Neural progenitor cell (in vitro differentiated cells): Measurements from ENCODE around the gene OR6M1.

ENCODE experiments used
- CTCF ChIP-seq: fragments of 200-600 bp; sonication (generic); IDR thresholded peaks from 2 replicates; pipeline ENCODE4 v1.5.1; 2017; ENCODE audit warnings: antibody characterized with exemption, mild to moderate bottlenecking
- EZH2 ChIP-seq: fragments of 200-600 bp; sonication (generic); IDR thresholded peaks from 2 replicates; pipeline ENCODE4 v1.6.1; 2017; ENCODE audit warnings: antibody characterized with exemption, mild to moderate bottlenecking, moderate library complexity
- EZH2phosphoT487 ChIP-seq: fragments of 200-600 bp; sonication (generic); IDR thresholded peaks from 2 replicates; pipeline ENCODE4 v1.6.1; 2017; ENCODE audit warnings: antibody characterized with exemption

- TF ChIP-seq CTCF (no peak), EZH2 (no peak), EZH2phosphoT487 (no peak)
These were observed 50.3 kb downstream of the OR6M1 start for GRCh38 chr11:123755813-123756212.
